Inflammatory macrophage treated with lipopolysaccharide for 4 hours (primary cell): ENCODE results near the gene ADAMTS12.

Source experiments
- DNase-seq: peaks from one replicate; pipeline ENCODE4 v3.0.0-alpha.2; 2020

Gene ADAMTS12

GRCh38 chr5:33513462-33514185 lies 378.2 kb downstream of the ADAMTS12 start:
- DNase-seq: no peak

GRCh38 chr5:33509036-33509435 lies 382.8 kb downstream of the ADAMTS12 start:
- no peak for DNase-seq

- DNase-seq: no peak
These were observed 384.4 kb downstream of the ADAMTS12 start for GRCh38 chr5:33507426-33507825.

GRCh38 chr5:33504570-33504969 lies 387.2 kb downstream of the ADAMTS12 start:
- DNase-seq: no peak

GRCh38 chr5:33501899-33502298 lies 389.9 kb downstream of the ADAMTS12 start:
- no peak for DNase-seq

GRCh38 chr5:33501260-33501659 lies 390.5 kb downstream of the ADAMTS12 start:
- no peak for DNase-seq

- DNase-seq: no peak
These were observed 397.3 kb downstream of the ADAMTS12 start for GRCh38 chr5:33494466-33494865.

GRCh38 chr5:33491941-33492340 lies 399.8 kb downstream of the ADAMTS12 start:
- no peak for DNase-seq

- no peak for DNase-seq
These were observed 401.6 kb downstream of the ADAMTS12 start for GRCh38 chr5:33490071-33490665.

- DNase-seq: no peak
These were observed 402.2 kb downstream of the ADAMTS12 start for GRCh38 chr5:33489481-33490067.

GRCh38 chr5:33488558-33489355 lies 403.0 kb downstream of the ADAMTS12 start:
- no peak for DNase-seq

GRCh38 chr5:33487236-33487635 lies 404.6 kb downstream of the ADAMTS12 start:
- no peak for DNase-seq

GRCh38 chr5:33482335-33482734 lies 409.5 kb downstream of the ADAMTS12 start:
- no peak for DNase-seq

GRCh38 chr5:33480876-33481275 lies 410.9 kb downstream of the ADAMTS12 start:
- no peak for DNase-seq

- DNase-seq: no peak
These were observed 412.5 kb downstream of the ADAMTS12 start for GRCh38 chr5:33479311-33479710.

- DNase-seq: no peak
These were observed 414.0 kb downstream of the ADAMTS12 start for GRCh38 chr5:33477816-33478215.

GRCh38 chr5:33476992-33477391 lies 414.8 kb downstream of the ADAMTS12 start:
- DNase-seq: no peak

- no peak for DNase-seq
These were observed 416.1 kb downstream of the ADAMTS12 start for GRCh38 chr5:33475706-33476105.

- no peak for DNase-seq
These were observed 416.8 kb downstream of the ADAMTS12 start for GRCh38 chr5:33474931-33475499.

GRCh38 chr5:33474004-33474403 lies 417.8 kb downstream of the ADAMTS12 start:
- no peak for DNase-seq
